OCI-LY7 (cell line): ENCODE results near the gene DDX10.

Experiments used
- EZH2phosphoT487 ChIP-seq: fragments of 200-600 bp; sonication (generic); IDR thresholded peaks from 2 replicates; pipeline ENCODE4 v1.6.1; 2018; ENCODE audit warnings: low read depth, borderline replicate concordance, mild to moderate bottlenecking, mixed run types, antibody characterized with exemption, low read length, moderate library complexity, mixed read lengths
- TF ChIP-seq, protein P1 (sequence below): fragments of 200-600 bp; sonication (generic); conservative IDR thresholded peaks from 2 replicates; pipeline ENCODE4 v1.5.1; 2014; ENCODE audit warnings: mild to moderate bottlenecking, antibody characterized with exemption, low read length, moderate library complexity, mixed read lengths

GRCh38 chr11:108904480-108904879 is 239.6 kb downstream of the DDX10 start:
- TF ChIP-seq, protein P1, sequence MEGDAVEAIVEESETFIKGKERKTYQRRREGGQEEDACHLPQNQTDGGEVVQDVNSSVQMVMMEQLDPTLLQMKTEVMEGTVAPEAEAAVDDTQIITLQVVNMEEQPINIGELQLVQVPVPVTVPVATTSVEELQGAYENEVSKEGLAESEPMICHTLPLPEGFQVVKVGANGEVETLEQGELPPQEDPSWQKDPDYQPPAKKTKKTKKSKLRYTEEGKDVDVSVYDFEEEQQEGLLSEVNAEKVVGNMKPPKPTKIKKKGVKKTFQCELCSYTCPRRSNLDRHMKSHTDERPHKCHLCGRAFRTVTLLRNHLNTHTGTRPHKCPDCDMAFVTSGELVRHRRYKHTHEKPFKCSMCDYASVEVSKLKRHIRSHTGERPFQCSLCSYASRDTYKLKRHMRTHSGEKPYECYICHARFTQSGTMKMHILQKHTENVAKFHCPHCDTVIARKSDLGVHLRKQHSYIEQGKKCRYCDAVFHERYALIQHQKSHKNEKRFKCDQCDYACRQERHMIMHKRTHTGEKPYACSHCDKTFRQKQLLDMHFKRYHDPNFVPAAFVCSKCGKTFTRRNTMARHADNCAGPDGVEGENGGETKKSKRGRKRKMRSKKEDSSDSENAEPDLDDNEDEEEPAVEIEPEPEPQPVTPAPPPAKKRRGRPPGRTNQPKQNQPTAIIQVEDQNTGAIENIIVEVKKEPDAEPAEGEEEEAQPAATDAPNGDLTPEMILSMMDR = no peak
- no peak for TF ChIP-seq EZH2phosphoT487
